Keratinocyte (primary cell): ENCODE results near the gene CRKL.

ENCODE experiments used
- EZH2 ChIP-seq: IDR thresholded peaks from one replicate; pipeline ENCODE4 v1.6.1; 2012; ENCODE audit warnings: inconsistent platforms, mild to moderate bottlenecking, low read length, moderate library complexity
- TF ChIP-seq, protein P1 (sequence below), 3 experiments: IDR thresholded peaks in 1 of 3; conservative IDR thresholded peaks in 1 of 3; optimal IDR thresholded peaks in 1 of 3; 2 replicates in 2 of 3; 3 replicates in 1 of 3; pipeline versions ENCODE3 to v1.5.1; 2011; ENCODE audit warnings: low read length in 3 of 3, mild to moderate bottlenecking in 3 of 3, moderate library complexity in 2 of 3, control low read depth in 1 of 3, inconsistent platforms in 1 of 3; ENCODE audit not compliant: insufficient read depth in 2 of 3; ENCODE audit errors: extremely low read depth in 1 of 3

DNA sequence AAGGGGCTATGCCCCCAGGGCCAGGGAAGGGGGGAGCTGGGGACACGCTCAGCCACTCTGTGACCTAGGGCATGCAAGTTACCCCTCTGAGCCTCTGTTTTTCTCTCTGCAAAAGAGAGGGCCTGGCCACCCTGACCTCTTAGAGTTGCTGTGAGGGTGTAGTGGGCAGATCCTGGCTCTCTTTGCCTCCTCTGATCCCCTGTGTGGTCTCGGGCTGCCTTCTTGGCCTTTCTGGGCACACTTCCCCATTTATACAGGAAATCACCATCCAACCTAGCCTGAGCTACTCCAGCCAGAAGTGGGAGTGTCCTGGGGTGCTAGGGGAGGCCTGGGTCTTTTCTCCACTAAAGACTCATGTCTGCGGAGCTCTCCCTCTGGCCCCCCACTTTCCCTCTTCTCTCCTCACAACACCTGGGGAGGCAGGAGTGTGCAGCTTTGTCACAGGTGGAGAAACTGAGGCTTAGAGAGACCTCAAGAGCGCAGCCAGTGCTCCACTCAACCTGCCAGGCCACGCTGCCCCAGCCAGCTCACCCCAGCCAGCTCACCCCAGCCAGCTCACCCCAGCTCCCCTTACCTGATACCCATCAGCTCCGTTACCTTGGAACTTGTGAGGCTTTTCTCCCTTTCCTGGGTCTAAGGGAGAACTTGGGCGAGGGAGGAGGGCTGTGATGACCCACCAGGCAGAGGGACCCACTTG is 51.2 kb downstream of the CRKL start:
- TF ChIP-seq EZH2: no peak
- TF ChIP-seq, protein P1, sequence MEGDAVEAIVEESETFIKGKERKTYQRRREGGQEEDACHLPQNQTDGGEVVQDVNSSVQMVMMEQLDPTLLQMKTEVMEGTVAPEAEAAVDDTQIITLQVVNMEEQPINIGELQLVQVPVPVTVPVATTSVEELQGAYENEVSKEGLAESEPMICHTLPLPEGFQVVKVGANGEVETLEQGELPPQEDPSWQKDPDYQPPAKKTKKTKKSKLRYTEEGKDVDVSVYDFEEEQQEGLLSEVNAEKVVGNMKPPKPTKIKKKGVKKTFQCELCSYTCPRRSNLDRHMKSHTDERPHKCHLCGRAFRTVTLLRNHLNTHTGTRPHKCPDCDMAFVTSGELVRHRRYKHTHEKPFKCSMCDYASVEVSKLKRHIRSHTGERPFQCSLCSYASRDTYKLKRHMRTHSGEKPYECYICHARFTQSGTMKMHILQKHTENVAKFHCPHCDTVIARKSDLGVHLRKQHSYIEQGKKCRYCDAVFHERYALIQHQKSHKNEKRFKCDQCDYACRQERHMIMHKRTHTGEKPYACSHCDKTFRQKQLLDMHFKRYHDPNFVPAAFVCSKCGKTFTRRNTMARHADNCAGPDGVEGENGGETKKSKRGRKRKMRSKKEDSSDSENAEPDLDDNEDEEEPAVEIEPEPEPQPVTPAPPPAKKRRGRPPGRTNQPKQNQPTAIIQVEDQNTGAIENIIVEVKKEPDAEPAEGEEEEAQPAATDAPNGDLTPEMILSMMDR (optimal IDR thresholded peaks at IDR 0.05 in 1 of 3, IDR thresholded peaks at IDR 0.05 in 1 of 3, conservative IDR thresholded peaks at IDR 0.05 in 1 of 3; ENCODE audit: extremely low read depth in 1 of 3, insufficient read depth in 2 of 3, low read length in 3 of 3): no peak
